Measurements from ENCODE around the gene BCL11A. TPM values are rescaled to one million over a fixed set of nuclear protein-coding genes. Genes with fewer than 3 reads are reported as not detected.

Gene BCL11A
- total and polyA plus RNA-seq, 7 donors = 3.6 to 39.6 (median 16.3) TPM

DNA sequence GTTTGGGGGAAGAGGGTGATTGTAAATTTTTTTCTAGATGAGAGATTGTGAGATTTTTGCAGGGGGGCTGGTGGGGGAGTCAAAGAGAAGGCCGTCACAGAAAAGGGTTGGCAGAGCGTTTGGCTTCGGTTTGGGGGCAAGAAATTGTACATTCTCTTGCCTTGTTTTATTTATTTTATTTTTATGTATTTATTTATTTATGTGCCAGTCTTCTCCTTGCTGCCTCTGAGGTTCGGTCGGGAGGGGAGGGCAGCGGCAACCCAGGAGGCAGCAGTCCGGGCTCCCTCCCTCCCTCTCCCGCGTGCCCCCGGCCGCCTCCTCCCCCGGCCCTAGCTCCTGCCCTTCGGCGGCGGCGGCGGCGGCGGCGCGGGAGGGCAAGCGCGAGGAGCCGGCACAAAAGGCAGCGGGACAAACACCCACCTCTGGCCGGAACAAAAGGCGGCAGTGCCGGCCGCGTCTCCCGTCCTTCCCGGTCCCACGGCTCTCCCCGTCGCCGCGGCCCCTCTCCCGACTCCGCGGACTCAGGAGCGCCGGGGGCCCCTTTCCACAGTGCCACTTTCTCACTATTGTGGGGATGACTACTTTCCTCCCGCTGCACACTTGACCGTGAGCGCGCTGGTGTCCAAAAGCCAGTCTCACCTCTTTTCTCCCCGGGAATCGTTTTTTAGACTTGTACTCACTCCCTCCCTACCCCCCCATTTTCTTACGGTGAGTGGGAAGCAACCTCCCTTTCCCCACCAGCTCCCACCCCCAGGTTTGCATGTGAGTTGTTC lies 1.2 kb downstream of the BCL11A start:
- Histone ChIP-seq H3K4me3 (peak overlapping the region; percentile 68 to 83 (median 76)), H3K4me1 (peaks cover 0 to 72% (median 43%) of the 10 kb centered on the region in 4 donors), H3K9me3 (no peaks in the 10 kb centered on the region), H3K36me3 (no peaks in the 10 kb centered on the region), H3K27me3 (peaks cover 0 to 44% (median 0%) of the 10 kb centered on the region in 3 donors), H3K27ac (peak overlapping the region; percentile 76 to 95 (median 87))
- intact Hi-C loops (cut with DNase I) = loop anchor here (5.0 to 10.0 kb wide), 4 partner anchors 217 to 1520 kb away; no protein-coding TSS in a partner anchor
- TF ChIP-seq, protein P1, sequence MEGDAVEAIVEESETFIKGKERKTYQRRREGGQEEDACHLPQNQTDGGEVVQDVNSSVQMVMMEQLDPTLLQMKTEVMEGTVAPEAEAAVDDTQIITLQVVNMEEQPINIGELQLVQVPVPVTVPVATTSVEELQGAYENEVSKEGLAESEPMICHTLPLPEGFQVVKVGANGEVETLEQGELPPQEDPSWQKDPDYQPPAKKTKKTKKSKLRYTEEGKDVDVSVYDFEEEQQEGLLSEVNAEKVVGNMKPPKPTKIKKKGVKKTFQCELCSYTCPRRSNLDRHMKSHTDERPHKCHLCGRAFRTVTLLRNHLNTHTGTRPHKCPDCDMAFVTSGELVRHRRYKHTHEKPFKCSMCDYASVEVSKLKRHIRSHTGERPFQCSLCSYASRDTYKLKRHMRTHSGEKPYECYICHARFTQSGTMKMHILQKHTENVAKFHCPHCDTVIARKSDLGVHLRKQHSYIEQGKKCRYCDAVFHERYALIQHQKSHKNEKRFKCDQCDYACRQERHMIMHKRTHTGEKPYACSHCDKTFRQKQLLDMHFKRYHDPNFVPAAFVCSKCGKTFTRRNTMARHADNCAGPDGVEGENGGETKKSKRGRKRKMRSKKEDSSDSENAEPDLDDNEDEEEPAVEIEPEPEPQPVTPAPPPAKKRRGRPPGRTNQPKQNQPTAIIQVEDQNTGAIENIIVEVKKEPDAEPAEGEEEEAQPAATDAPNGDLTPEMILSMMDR (IDR thresholded peaks at IDR 0.05) = no peak
- peak in 2 of 4 donors; percentile 21 to 62 for TF ChIP-seq POLR2AphosphoS5 (IDR thresholded peaks at IDR 0.05)
- DNase-seq = peak; percentile 66
- WGBS, 2 donors = 1% methylated on average over 49 of the region's 49 CpGs

DNA sequence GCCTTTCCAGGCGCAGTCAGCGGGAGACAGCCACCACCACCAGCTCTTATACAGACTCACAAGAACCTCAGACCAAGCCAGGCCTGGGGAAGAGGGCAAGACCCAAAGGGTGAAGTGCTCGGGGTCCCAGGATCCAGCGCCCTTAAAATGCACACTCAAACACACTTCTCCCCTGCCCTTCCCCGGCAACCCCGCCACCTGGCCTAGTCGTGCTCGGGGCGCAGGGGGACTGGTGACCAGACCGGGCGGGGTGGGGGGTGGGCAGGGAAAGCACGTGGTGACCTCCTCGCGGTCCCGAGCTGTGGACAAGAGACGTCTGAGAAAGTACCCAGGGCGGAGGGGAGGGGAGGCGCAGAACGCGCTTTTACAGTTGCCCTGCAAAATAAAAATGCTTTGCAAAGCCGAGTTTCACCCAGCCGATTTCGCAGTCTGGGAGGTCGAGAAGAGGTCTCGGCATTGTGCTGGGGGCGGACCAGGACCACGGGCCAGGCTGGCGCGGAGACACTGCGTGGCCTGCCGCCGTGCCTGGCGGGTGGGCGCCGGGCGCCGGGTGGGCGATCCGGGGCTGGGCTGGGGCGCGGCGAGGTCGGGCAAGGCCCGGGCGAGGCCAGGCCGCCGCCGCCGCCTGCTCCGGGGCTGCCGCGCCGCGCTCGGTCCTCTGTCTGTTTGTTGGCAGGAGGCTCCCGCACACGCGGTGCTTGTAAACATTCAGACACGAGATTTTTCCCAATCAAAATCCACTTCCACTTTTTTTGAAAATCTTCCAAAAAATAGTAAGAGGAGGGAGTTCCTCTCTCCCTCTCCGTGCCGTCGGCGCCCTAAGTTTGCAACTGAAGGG lies 2.0 kb downstream of the BCL11A start:
- intact Hi-C loops (cut with DNase I) = loop anchor here (2.0 to 10.0 kb wide), 5 partner anchors 217 to 1519 kb away; no protein-coding TSS in a partner anchor
- H3K4me3 ChIP-seq = peak overlapping the region; percentile 68 to 83 (median 76)
- H3K9me3 ChIP-seq = no peaks in the 10 kb centered on the region
- 1 to 2% methylated on average over 63 of the region's 63 CpGs for WGBS, 2 donors
- H3K36me3 ChIP-seq = no peaks in the 10 kb centered on the region
- peak overlapping the region; percentile 76 to 95 (median 87) for H3K27ac ChIP-seq
- TF ChIP-seq POLR2AphosphoS5 (IDR thresholded peaks at IDR 0.05) (peak in 2 of 4 donors; percentile 25 to 29), EP300 (IDR thresholded peaks at IDR 0.05) (no peak), POLR2A (IDR thresholded peaks at IDR 0.05) (no peak)
- TF ChIP-seq, protein P1 (IDR thresholded peaks at IDR 0.05) = no peak
- peaks cover 0 to 73% (median 45%) of the 10 kb centered on the region in 4 donors for H3K4me1 ChIP-seq
- DNase-seq = peak; percentile 83
- H3K27me3 ChIP-seq = peaks cover 0 to 36% (median 0%) of the 10 kb centered on the region in 3 donors

DNA sequence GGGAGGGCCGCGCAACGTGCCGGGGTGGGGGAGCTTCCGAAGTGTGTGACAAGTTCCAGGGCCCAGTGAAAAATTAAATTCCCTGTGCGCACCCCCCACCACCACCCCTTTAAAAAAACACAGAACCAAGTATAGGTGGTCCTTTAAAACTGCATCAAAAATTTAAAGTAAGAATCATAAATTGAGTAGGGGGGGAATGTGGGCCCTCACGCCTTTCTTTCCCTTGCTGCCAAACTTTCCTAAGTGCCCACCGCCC lies 2.5 kb downstream of the BCL11A start:
- Histone ChIP-seq H3K27ac (peak overlapping the region; percentile 76 to 95 (median 87)), H3K4me1 (peaks cover 0 to 73% (median 45%) of the 10 kb centered on the region in 4 donors)
- intact Hi-C loops (cut with DNase I) = loop anchor here (2.0 to 10.0 kb wide), 5 partner anchors 216 to 1519 kb away; no protein-coding TSS in a partner anchor

DNA sequence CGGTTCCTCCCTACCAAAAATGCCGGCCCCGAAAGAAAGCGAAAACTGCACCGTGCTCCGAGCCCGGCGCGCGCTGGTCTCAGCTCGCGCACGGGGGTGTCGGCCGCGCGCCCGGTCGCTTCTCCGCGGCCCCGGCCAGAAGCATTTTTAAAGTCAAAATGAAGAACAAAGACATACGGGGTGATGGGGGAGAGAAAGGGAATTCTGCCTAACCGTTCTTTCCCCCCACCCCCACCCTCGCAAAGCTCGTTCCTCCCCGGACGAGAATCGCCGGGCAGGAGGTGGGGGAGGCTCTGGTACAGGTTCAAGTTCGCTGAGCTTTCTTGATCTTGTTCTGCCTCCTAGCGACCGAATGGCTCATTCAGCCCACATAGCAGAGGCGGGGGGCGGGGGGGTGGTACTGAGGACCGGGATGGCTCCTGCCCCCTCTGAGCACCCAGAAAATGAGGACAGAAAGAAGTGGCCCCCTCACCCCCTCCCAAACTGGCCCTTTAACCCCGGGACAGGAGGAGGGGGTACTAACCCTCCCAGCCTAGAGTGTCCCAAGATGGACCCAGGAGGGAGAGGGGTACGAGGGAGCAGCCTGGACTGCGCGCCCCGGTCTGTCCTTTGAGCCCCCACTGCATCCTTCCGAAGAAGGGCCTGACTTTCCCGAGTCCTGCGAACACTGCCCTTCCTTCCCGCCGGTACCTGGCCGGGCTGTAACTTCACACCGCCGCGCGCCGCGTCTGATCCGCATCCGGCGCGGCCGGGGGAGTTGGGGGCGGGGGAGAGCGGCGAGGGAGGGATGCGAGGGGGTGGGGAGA lies 3.1 kb downstream of the BCL11A start:
- Histone ChIP-seq H3K27ac (peak overlapping the region; percentile 76 to 95 (median 87)), H3K4me1 (peaks cover 0 to 73% (median 48%) of the 10 kb centered on the region in 4 donors), H3K9me3 (no peaks in the 10 kb centered on the region), H3K36me3 (no peaks in the 10 kb centered on the region), H3K27me3 (peaks cover 0 to 34% (median 0%) of the 10 kb centered on the region in 3 donors), H3K4me3 (peak overlapping the region; percentile 68 to 83 (median 76))
- DNase-seq = peak; percentile 89
- intact Hi-C loops (cut with DNase I) = loop anchor here (2.0 to 10.0 kb wide), 5 partner anchors 216 to 1518 kb away; no protein-coding TSS in a partner anchor
- 0 to 1% methylated on average over 62 of the region's 62 CpGs for WGBS, 2 donors
- TF ChIP-seq POLR2A (IDR thresholded peaks at IDR 0.05) (no peak), EP300 (IDR thresholded peaks at IDR 0.05) (no peak), POLR2AphosphoS5 (IDR thresholded peaks at IDR 0.05) (peak; percentile 46 to 64 (median 56))
- TF ChIP-seq, protein P1 (IDR thresholded peaks at IDR 0.05) = peak in 3 of 4 experiments; percentile 59 to 70 (median 63)

More for the DNA sequence above, 2.5 kb downstream of the BCL11A start:
- Histone ChIP-seq H3K4me3 (peak overlapping the region; percentile 68 to 83 (median 76)), H3K9me3 (no peaks in the 10 kb centered on the region), H3K36me3 (no peaks in the 10 kb centered on the region), H3K27me3 (peaks cover 0 to 34% (median 0%) of the 10 kb centered on the region in 3 donors)
- no peak for DNase-seq
- WGBS, 2 donors = 2 to 4% methylated on average over 8 of the region's 8 CpGs
- TF ChIP-seq, protein P1 (IDR thresholded peaks at IDR 0.05) = no peak
- TF ChIP-seq POLR2A (IDR thresholded peaks at IDR 0.05) (no peak), POLR2AphosphoS5 (IDR thresholded peaks at IDR 0.05) (no peak), EP300 (IDR thresholded peaks at IDR 0.05) (no peak)
